HepG2 (cell line): ENCODE measurements around the gene H1-8. TPM values are rescaled to one million over a fixed set of nuclear protein-coding genes. Genes with fewer than 3 reads are reported as not detected.
"Not testable (repeated sequence)": the region's sequence is repeated elsewhere in the genome, so short reads cannot be mapped to it uniquely, and the experiment has no call there.

Source experiments
- ATAC-seq: fragments of 200-7000 bp; cut with Tn5 transposase; 3 replicates; pipeline ENCODE4 v1.9.1; 2020; ENCODE audit warnings: mild to moderate bottlenecking, moderate library complexity
- BruUV-seq: library from RNA; stranded (reverse); fragments of 400-500 nt; replicated peaks from 2 replicates; lab custom pipeline; 2021; lab: Mats Ljungman, UMichigan
- CTCF ChIA-PET: fragments of 300-600 bp; formaldehyde crosslinking; extraction: SDS; loops from one replicate; lab custom pipeline; 2021; ENCODE audit warnings: low total read pairs, inconsistent platforms, low intra/inter-chr PET ratio; lab: Yijun Ruan, JAX
- POLR2A ChIA-PET: fragments of 350-600 bp; sonication (Branson Sonifier 250); formaldehyde crosslinking; loops from one replicate; lab custom pipeline; 2020; ENCODE audit warnings: antibody characterized with exemption, inconsistent platforms; lab: Yijun Ruan, JAX
- DNase-seq: peaks from one replicate; pipeline ENCODE4 v3.0.0-alpha.2; 2015; ENCODE audit warnings: low spot score
- FAIRE-seq: peaks from 3 replicates; lab custom pipeline; 2011; peaks lifted over from hg19 to GRCh38; lab: Jason Lieb, UNC
- H2AFZ ChIP-seq: one replicate; pipeline ENCODE4 v1.6.1; 2011; ENCODE audit warnings: low read length, inconsistent platforms
- H3K27ac ChIP-seq: fragments of 300-600 bp; 3 replicates; pipeline ENCODE4 v1.8.0; 2011; ENCODE audit warnings: mixed run types, mild to moderate bottlenecking, mixed read lengths, low read length, inconsistent platforms; ENCODE audit not compliant: insufficient read depth; ENCODE audit errors: extremely low read length
- H3K27me3 ChIP-seq, 2 experiments: fragments of 200-600 bp in 1 of 2; 2 replicates in 1 of 2; 3 replicates in 1 of 2; pipeline versions ENCODE4 v1.6.0 to v1.8.0; 2011; ENCODE audit warnings: low read length in 2 of 2, mild to moderate bottlenecking in 2 of 2, moderate library complexity in 2 of 2, inconsistent platforms in 1 of 2; ENCODE audit not compliant: insufficient read depth in 2 of 2, control insufficient read depth in 1 of 2
- H3K36me3 ChIP-seq, 2 experiments: fragments of 200-600 bp in 1 of 2; replicated peaks in 1 of 2; 2 replicates in 1 of 2; 3 replicates in 1 of 2; pipeline versions ENCODE4 v1.5.1 to v1.8.0; 2011; ENCODE audit warnings: low read length in 2 of 2, inconsistent platforms in 1 of 2; ENCODE audit not compliant: insufficient read depth in 2 of 2, control insufficient read depth in 1 of 2
- H3K4me1 ChIP-seq: 2 replicates; pipeline ENCODE4 v1.5.1; 2012; ENCODE audit warnings: low read length, inconsistent platforms; ENCODE audit not compliant: insufficient read depth
- H3K4me2 ChIP-seq: 2 replicates; pipeline ENCODE4 v1.6.0; 2011; ENCODE audit warnings: low read depth, low read length, inconsistent platforms
- H3K4me3 ChIP-seq, 3 experiments: fragments of 200-600 bp in 1 of 3; sonication (generic), shearing (Covaris generic) in 1 of 3; replicated peaks in 1 of 3; 2 replicates each; pipeline ENCODE4 v1.5.1; 2011 to 2016; ENCODE audit warnings: low read length in 3 of 3, inconsistent platforms in 2 of 3, low read depth in 2 of 3, mild to moderate bottlenecking in 2 of 3, control low read depth in 1 of 3, mixed read lengths in 1 of 3; ENCODE audit not compliant: insufficient read depth in 1 of 3
- H3K79me2 ChIP-seq: one replicate; pipeline ENCODE4 v1.6.1; 2011; ENCODE audit warnings: low read length, inconsistent platforms; ENCODE audit not compliant: insufficient read depth
- H3K9ac ChIP-seq: 2 replicates; pipeline ENCODE4 v1.6.0; 2011; ENCODE audit warnings: mild to moderate bottlenecking, low read depth, low read length, inconsistent platforms; ENCODE audit not compliant: insufficient read depth
- H3K9me3 ChIP-seq: 2 replicates; pipeline ENCODE4 v1.5.1; 2012; ENCODE audit warnings: mild to moderate bottlenecking, low read length
- H4K20me1 ChIP-seq: 2 replicates; pipeline ENCODE4 v1.6.0; 2011; ENCODE audit warnings: inconsistent platforms, mild to moderate bottlenecking, low read length, moderate library complexity; ENCODE audit not compliant: insufficient read depth
- ATF3 ChIP-seq: sonication (generic); formaldehyde crosslinking; IDR thresholded peaks from 2 replicates; pipeline ENCODE4 v1.4.0; 2020; ENCODE audit warnings: missing genetic modification reagents
- CSRNP2 ChIP-seq: sonication (generic); formaldehyde crosslinking; conservative IDR thresholded peaks from 2 replicates; pipeline ENCODE4 v1.8.0; 2022; ENCODE audit warnings: low read depth, missing genetic modification reagents
- ELF3 ChIP-seq: IDR thresholded peaks from 2 replicates; pipeline ENCODE4 v1.6.1; 2016; ENCODE audit warnings: missing genetic modification reagents, missing compliant biosample characterization
- GATAD2A ChIP-seq: IDR thresholded peaks from 2 replicates; pipeline ENCODE4 v1.6.1; 2016
- HNRNPL ChIP-seq: fragments of 200-400 bp; formaldehyde crosslinking; IDR thresholded peaks from 2 replicates; pipeline ENCODE4 v1.6.1; 2017; ENCODE audit warnings: mild to moderate bottlenecking, low read depth, low read length
- NFAT5 ChIP-seq: sonication (generic); formaldehyde crosslinking; IDR thresholded peaks from 2 replicates; pipeline ENCODE4 v1.4.0; 2020; ENCODE audit warnings: missing genetic modification reagents
- PRPF4 ChIP-seq: fragments of 200-400 bp; formaldehyde crosslinking; IDR thresholded peaks from 2 replicates; pipeline ENCODE4 v1.6.1; 2016; ENCODE audit warnings: low read length, low read depth; ENCODE audit not compliant: poor library complexity, severe bottlenecking
- PTBP1 ChIP-seq: fragments of 200-400 bp; formaldehyde crosslinking; IDR thresholded peaks from 2 replicates; pipeline ENCODE4 v1.6.1; 2018; ENCODE audit warnings: low read length, low read depth; ENCODE audit not compliant: poor library complexity, severe bottlenecking
- SATB2 ChIP-seq: sonication (generic); formaldehyde crosslinking; IDR thresholded peaks from 2 replicates; pipeline ENCODE4 v1.5.0; 2020; ENCODE audit warnings: missing genetic modification reagents
- WGBS: methylation state at CpG from one replicate; pipeline ENCODE4 v1.1.6; 2017; ENCODE audit warnings: low lambda C conversion rate; 5-methylcytosine and 5-hydroxymethylcytosine counted together
- in situ Hi-C: cut with HindIII; loops from 2 replicates; pipeline ENCODE4 v1.10.0; 2017; ENCODE audit warnings: low pct_unique_long_range_greater_than_20kb; ENCODE audit not compliant: extremely low pct_ligation_motif_present
- intact Hi-C: fragments of 100-400 bp; cut with micrococcal nuclease; formaldehyde crosslinking; loops from one replicate; pipeline ENCODE4 v1.10.0; 2022; ENCODE audit not compliant: unreplicated experiment
- polyA plus RNA-seq, 8 experiments: library from polyadenylated mRNA; depleted of rRNA in 3 of 8; stranded (reverse) in 7 of 8; unstranded in 1 of 8; fragments of >200 nt; fragmentation: Illumina TruSeq in 4 of 8; extraction: Trizol in 4 of 8; gene quantifications; 2 replicates each; pipeline versions ENCODE4 v1.2.1 to v1.2.3, GENCODE V29; 2011 to 2016; ENCODE audit warnings: low read depth in 4 of 8, missing spikeins in 1 of 8, mixed read lengths in 1 of 8; ENCODE audit not compliant: insufficient read depth in 1 of 8
- total RNA-seq, 5 experiments: library from RNA; depleted of rRNA; stranded (reverse); fragments of >200 nt; fragmentation: Illumina TruSeq; extraction: Trizol; gene quantifications; 2 replicates each; pipeline ENCODE4 v1.2.3, GENCODE V29; 2016; ENCODE audit warnings: low read depth in 1 of 5

The H1-8 gene
- total and polyA plus RNA-seq, 2 of the 13 experiments (the other 11 are each of a cell fraction or from before 2014, with no cell fraction given), result 0.08 TPM; not detected in 1

- in situ Hi-C loops, FAIRE-seq, H2AFZ ChIP-seq, H4K20me1 ChIP-seq, H3K4me2 ChIP-seq, DNase-seq, CTCF ChIA-PET, ATAC-seq, H3K27me3 ChIP-seq, H3K79me2 ChIP-seq, H3K27ac ChIP-seq, BruUV-seq, H3K36me3 ChIP-seq, H3K4me3 ChIP-seq, H3K9me3 ChIP-seq, H3K9ac ChIP-seq: not testable (repeated sequence)
- TF ChIP-seq HNRNPL, result 0 out of 2 replicates have a peak, but pooled peaks have one; percentile 1
- intact Hi-C loops, result loop anchor here (10.0 kb wide), 1 partner anchor 55 kb away; no protein-coding TSS in a partner anchor
- WGBS, result 95% methylated on average over 8 of the region's 14 CpGs
- H3K4me1 ChIP-seq, result peaks cover 75% of the 10 kb centered on the region
- POLR2A ChIA-PET, result interaction anchor here (1.2 to 1.4 kb wide), 2 partner anchors 35 to 96 kb away, joined by 4 to 5 read pairs; no protein-coding TSS in a partner anchor
Measured at GRCh38 chr3:129499604-129500333, 43.2 kb upstream of the H1-8 start.

GRCh38 chr3:129500334-129500658 is 42.7 kb upstream of the H1-8 start:
- ATAC-seq, result no peak
- CTCF ChIA-PET, result no interaction called here

More at GRCh38 chr3:129500334-129500658, 42.7 kb upstream of the H1-8 start:
- FAIRE-seq (no peak), DNase-seq (no peak)
- POLR2A ChIA-PET, result interaction anchor here (1.2 to 1.4 kb wide), 2 partner anchors 35 to 96 kb away, joined by 4 to 5 read pairs; no protein-coding TSS in a partner anchor
- no TSS peak for BruUV-seq
- no peaks in the 10 kb centered on the region for H3K9me3 ChIP-seq
- WGBS, result 95% methylated on average over 5 of the region's 5 CpGs
- intact Hi-C loops (no loop called here), in situ Hi-C loops (no loop called here)
- H3K4me3 ChIP-seq, result no peak overlapping the region
- H3K27me3 ChIP-seq, result no peaks in the 10 kb centered on the region
- no peak overlapping the region for H2AFZ ChIP-seq
- H4K20me1 ChIP-seq, result no peaks in the 10 kb centered on the region
- no peak overlapping the region for H3K4me2 ChIP-seq
- peaks cover 70% of the 10 kb centered on the region for H3K4me1 ChIP-seq
- H3K9ac ChIP-seq, result no peak overlapping the region
- no peak overlapping the region for H3K27ac ChIP-seq
- peaks cover 3 to 7% of the 10 kb centered on the region in 2 experiments; a peak in 4 of 5 replicates for H3K36me3 ChIP-seq
- TF ChIP-seq CSRNP2 (CRISPR knock-in tag) (no peak), SATB2 (CRISPR knock-in tag) (no peak), NFAT5 (CRISPR knock-in tag) (no peak), ELF3 (CRISPR knock-in tag) (no peak), PRPF4 (peak; percentile 31), GATAD2A (no peak), PTBP1 (no peak), ATF3 (no peak)
- H3K79me2 ChIP-seq, result no peaks in the 10 kb centered on the region
